Measurements from ENCODE around the gene IFT122. TPM values are rescaled to one million over a fixed set of nuclear protein-coding genes. Genes with fewer than 3 reads are reported as not detected.

Gene IFT122
- total RNA-seq, 4 donors from 2014 or later = 4.1 to 70.2 (median 38.6) TPM

DNA sequence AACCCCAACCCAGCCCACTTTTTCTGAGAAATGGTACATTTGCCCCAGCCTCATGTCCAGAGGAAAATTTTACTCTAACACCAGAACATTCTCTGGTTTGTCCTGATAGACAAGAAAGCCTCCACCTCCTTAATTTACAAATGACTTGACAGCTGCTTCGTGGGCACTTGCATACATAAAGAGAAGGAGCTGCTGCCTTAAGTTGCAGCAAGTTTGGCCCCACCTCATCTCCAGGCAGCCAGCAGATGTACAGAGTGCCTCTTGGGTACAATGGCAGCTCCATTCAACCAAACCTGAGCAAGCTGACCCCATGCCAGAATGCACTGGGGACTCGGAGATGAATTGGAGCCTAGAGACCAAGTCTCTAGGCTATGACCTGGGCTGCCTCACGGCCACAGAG, 96.8 kb downstream of the IFT122 start:
- intact Hi-C loops (cut with DNase I; ENCODE audit: low total_unique reads) = no loop called here
- H3K36me3 ChIP-seq = no peaks in the 10 kb centered on the region
- TF ChIP-seq, protein P1, sequence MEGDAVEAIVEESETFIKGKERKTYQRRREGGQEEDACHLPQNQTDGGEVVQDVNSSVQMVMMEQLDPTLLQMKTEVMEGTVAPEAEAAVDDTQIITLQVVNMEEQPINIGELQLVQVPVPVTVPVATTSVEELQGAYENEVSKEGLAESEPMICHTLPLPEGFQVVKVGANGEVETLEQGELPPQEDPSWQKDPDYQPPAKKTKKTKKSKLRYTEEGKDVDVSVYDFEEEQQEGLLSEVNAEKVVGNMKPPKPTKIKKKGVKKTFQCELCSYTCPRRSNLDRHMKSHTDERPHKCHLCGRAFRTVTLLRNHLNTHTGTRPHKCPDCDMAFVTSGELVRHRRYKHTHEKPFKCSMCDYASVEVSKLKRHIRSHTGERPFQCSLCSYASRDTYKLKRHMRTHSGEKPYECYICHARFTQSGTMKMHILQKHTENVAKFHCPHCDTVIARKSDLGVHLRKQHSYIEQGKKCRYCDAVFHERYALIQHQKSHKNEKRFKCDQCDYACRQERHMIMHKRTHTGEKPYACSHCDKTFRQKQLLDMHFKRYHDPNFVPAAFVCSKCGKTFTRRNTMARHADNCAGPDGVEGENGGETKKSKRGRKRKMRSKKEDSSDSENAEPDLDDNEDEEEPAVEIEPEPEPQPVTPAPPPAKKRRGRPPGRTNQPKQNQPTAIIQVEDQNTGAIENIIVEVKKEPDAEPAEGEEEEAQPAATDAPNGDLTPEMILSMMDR (IDR thresholded peaks at IDR 0.05) = no peak

DNA sequence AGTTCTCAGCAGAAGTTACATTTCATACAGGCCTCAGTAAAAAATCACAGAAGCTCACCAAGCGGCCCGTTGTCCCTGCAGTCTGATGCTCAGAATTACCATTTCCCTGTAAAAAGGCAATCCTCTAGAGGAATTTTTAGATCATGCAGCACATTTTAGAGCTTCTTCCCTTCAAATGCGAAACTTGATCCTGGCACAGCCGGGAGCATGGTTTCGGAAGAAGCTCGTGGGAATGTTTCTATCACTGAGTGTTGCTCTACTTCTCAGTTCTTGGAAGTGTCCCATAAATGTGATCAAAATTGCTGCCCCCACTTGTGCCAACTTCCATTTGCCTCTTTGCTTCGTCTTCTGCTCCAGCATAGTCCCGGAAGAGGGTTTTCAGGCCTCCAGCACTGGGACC, 99.2 kb downstream of the IFT122 start:
- no peak overlapping the region for H3K4me3 ChIP-seq
- no peak overlapping the region for H3K27ac ChIP-seq
- TF ChIP-seq, protein P1 (IDR thresholded peaks at IDR 0.05) = no peak
- TF ChIP-seq POLR2A (IDR thresholded peaks at IDR 0.05) = no peak
- no peaks in the 10 kb centered on the region for H3K27me3 ChIP-seq
- H3K4me1 ChIP-seq = no peaks in the 10 kb centered on the region
- H3K9me3 ChIP-seq = no peaks in the 10 kb centered on the region
- intact Hi-C loops (cut with DNase I; ENCODE audit: low total_unique reads) = no loop called here
- no peaks in the 10 kb centered on the region for H3K36me3 ChIP-seq
- no peak for DNase-seq

More for the DNA sequence above, 96.8 kb downstream of the IFT122 start:
- Histone ChIP-seq H3K4me1 (no peaks in the 10 kb centered on the region), H3K27ac (no peak overlapping the region), H3K27me3 (no peaks in the 10 kb centered on the region), H3K4me3 (no peak overlapping the region), H3K9me3 (no peaks in the 10 kb centered on the region)
- DNase-seq = no peak

DNA sequence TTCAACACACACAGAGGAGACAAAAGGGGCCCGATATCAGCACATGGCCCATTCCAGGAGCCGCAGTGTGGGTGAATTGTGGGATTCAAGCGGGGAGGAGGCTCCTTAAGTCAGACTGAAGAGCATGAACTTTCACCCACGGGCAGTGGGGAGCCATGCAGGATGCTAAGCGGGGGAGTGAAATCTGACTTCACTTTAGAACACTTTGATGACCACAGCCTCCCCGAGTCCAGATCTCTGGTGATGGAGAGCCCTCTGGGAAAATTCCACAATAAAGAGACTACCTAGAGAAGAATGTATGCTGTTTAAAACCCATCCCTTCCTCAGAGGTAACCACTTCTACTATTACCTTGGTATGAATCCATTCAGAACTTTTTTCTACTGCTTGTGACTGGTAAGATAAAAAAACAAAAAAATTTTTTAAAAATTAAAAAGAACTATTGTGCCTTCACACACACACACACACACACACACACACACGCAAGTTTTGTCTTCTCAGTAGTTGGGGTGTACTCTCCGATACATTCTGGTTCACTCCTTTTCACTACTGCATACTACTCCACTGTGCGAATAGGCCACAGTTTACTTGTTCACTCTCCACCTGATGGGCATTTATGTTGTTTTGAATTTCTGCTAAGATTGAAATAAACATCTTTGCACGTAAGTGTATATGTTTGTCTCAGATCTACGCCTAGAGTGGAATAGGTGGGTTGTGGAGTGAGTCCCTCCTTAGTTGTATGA, 100.9 kb downstream of the IFT122 start:
- Histone ChIP-seq H3K9me3 (no peaks in the 10 kb centered on the region), H3K4me1 (no peaks in the 10 kb centered on the region), H3K27ac (no peak overlapping the region), H3K4me3 (no peak overlapping the region), H3K27me3 (no peaks in the 10 kb centered on the region), H3K36me3 (no peaks in the 10 kb centered on the region)
- TF ChIP-seq, protein P1 (IDR thresholded peaks at IDR 0.05) = no peak
- no peak for TF ChIP-seq POLR2A (IDR thresholded peaks at IDR 0.05)
- DNase-seq = no peak
- intact Hi-C loops (cut with DNase I; ENCODE audit: low total_unique reads) = no loop called here

DNA sequence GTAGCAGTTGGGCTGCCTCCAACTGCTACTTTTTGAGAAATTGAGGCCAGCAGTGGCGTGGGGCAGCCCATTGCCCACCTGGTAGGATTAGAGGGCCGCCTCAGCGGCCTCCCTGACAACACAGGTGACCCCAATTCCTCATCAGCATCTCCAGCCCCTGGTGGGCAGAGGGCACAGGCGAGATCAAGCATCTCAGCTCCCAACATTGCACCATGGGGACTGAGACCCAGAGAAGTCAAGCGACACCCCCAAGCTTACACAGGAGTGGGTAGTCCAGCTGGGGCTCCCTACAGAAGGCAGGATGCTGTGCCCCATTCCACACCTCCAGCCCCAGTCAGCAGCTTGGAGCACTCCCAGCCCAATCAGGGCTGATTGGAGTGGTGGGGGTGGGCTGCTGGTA, 102.7 kb downstream of the IFT122 start:
- H3K4me1 ChIP-seq = no peaks in the 10 kb centered on the region
- no peaks in the 10 kb centered on the region for H3K36me3 ChIP-seq
- no peak overlapping the region for H3K4me3 ChIP-seq
- H3K9me3 ChIP-seq = no peaks in the 10 kb centered on the region
- intact Hi-C loops (cut with DNase I; ENCODE audit: low total_unique reads) = no loop called here
- H3K27me3 ChIP-seq = no peaks in the 10 kb centered on the region
- TF ChIP-seq POLR2A (IDR thresholded peaks at IDR 0.05) = no peak
- TF ChIP-seq, protein P1 (IDR thresholded peaks at IDR 0.05) = no peak
- DNase-seq = no peak
- no peak overlapping the region for H3K27ac ChIP-seq

DNA sequence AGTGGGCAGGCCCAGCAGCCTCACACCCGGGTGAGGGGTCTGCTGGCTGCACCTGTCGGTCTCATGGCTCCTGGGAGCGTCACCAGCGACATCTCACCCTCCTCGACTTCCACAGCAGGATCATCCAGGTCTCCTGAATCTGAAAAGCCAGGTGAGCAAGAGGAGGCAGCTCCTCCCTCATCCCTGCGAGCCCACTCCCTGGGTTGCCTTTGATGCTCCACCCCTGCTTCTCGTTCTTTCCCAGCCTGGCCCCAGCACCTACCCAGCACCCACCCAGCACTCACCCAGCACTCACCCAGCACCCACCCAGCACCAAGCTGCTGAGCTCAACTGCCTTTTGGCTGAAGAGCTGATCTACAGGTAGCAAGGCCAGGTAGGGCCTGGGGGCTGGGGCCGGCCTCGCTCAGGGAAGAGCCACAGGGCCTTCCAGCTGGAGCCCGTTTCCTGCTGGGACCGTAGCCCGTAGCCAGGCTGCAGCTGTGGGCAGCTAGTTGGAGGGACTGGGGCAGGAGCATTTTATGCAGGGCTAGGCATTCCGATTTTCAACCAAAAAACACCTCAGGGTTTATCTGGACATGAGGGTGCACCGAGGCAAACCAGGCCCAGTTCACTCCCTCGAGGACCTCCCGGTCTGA, 103.2 kb downstream of the IFT122 start, which contains the start of gene H1-8:
H1-8 (plus strand) TSS at position 20 of the 635 bp plus-strand sequence; CDS start at position 64, 44 bp downstream.
- no peak within 1 kb of the TSS for H3K27ac ChIP-seq
- intact Hi-C loops (cut with DNase I; ENCODE audit: low total_unique reads) = no loop called here
- no peak for TF ChIP-seq POLR2A (IDR thresholded peaks at IDR 0.05)
- TF ChIP-seq, protein P1 (IDR thresholded peaks at IDR 0.05) = no peak
- no peaks in the 10 kb centered on the region for H3K4me1 ChIP-seq
- H3K4me3 ChIP-seq = no peak within 1 kb of the TSS
- no peaks in the 10 kb centered on the region for H3K27me3 ChIP-seq
- DNase-seq = no peak
- no peaks in the 10 kb centered on the region for H3K9me3 ChIP-seq
- H3K36me3 ChIP-seq = no peaks in the 10 kb centered on the region
